Subcutaneous adipose tissue (tissue), 4 donors: ENCODE data around the gene CA9. TPM values are rescaled to one million over a fixed set of nuclear protein-coding genes. Genes with fewer than 3 reads are reported as not detected.

Experiments used
- CTCF ChIP-seq: fragments of 450-650 bp; IDR thresholded peaks from one replicate; pipeline ENCODE4 v1.5.1; 2016; ENCODE audit warnings: low read depth, mild to moderate bottlenecking, control low read depth, antibody characterized with exemption, moderate library complexity
- small RNA-seq: library from RNA; depleted of rRNA; stranded (forward); fragments of <200 nt; gene quantifications from one replicate; pipeline ENCODE3, GENCODE V24; 2016
- total RNA-seq, 4 donors: library from RNA; depleted of rRNA; stranded (reverse); fragments of >200 nt; gene quantifications; one replicate each; pipeline ENCODE4 v1.1.0, GENCODE V29; 2016

Gene CA9
- total RNA-seq, 4 donors from 2014 or later = not detected

- TF ChIP-seq CTCF = no peak
These were observed 56.2 kb downstream of the CA9 start for GRCh38 chr9:35729700-35730485.

GRCh38 chr9:35730486-35730854 is 56.7 kb downstream of the CA9 start:
- TF ChIP-seq CTCF = no peak

Small RNAs within 50 kb of the gene (small RNA-seq; reads per million reads assigned to genes)
- gene RMRP (not detected), gene RN7SL22P (not detected)

Other genes with a start within 250 kb of the CA9 start
- 10 to 100 TPM; 11.6 to 24.7 (median 13.3) TPM for gene RUSC2, start 183.8 kb upstream of the CA9 start, total RNA-seq
- gene TESK1, start 68.7 kb upstream of the CA9 start, total RNA-seq = 100 to 1,000 TPM in 1 of 4 donors, 10 to 100 TPM in 3; 32.3 to 132 (median 41.0) TPM
- 10 to 100 TPM in 1 of 4 donors, 1 to 10 TPM in 3; 1.1 to 37.6 (median 3.9) TPM for gene CD72, start 55.5 kb upstream of the CA9 start, total RNA-seq
- gene SIT1, start 23.0 kb upstream of the CA9 start, total RNA-seq = 1 to 10 TPM in 3 of 4 donors, under 1 TPM in 1; 0.82 to 6.6 (median 4.2) TPM
- gene RMRP, start 15.9 kb upstream of the CA9 start, total RNA-seq = over 10,000 TPM in 2 of 4 donors, 1,000 to 10,000 TPM in 2; 5,303 to 20,573 (median 11,936) TPM
- gene CCDC107, start 15.6 kb upstream of the CA9 start, total RNA-seq = 100 to 1,000 TPM in 2 of 4 donors, 10 to 100 TPM in 2; 60.7 to 119 (median 97.2) TPM
- gene ARHGEF39, start 8.7 kb upstream of the CA9 start, total RNA-seq = 1 to 10 TPM in 1 of 4 donors, under 1 TPM in 1, not detected in 2; 0.88 to 2.2 TPM
- gene TPM2, start 16.0 kb downstream of the CA9 start, total RNA-seq = 100 to 1,000 TPM in 2 of 4 donors, 10 to 100 TPM in 2; 86.2 to 269 (median 115) TPM
- gene TLN1, start 58.3 kb downstream of the CA9 start, total RNA-seq = 100 to 1,000 TPM; 247 to 590 (median 461) TPM
- gene CREB3, start 58.7 kb downstream of the CA9 start, total RNA-seq = 10 to 100 TPM; 33.6 to 45.4 (median 38.6) TPM
- 100 to 1,000 TPM in 1 of 4 donors, 10 to 100 TPM in 3; 33.7 to 107 (median 41.6) TPM for gene GBA2, start 75.3 kb downstream of the CA9 start, total RNA-seq
- gene RGP1, start 75.4 kb downstream of the CA9 start, total RNA-seq = 10 to 100 TPM; 11.6 to 21.7 (median 13.8) TPM
- not detected for gene MSMP, start 80.3 kb downstream of the CA9 start, total RNA-seq
- 10 to 100 TPM; 15.8 to 36.1 (median 24.3) TPM for gene NPR2, start 117.7 kb downstream of the CA9 start, total RNA-seq
- gene SPAG8, start 138.3 kb downstream of the CA9 start, total RNA-seq = 1 to 10 TPM in 2 of 4 donors, under 1 TPM in 2; 0.33 to 1.8 (median 1.0) TPM
- gene HINT2, start 141.1 kb downstream of the CA9 start, total RNA-seq = 10 to 100 TPM; 27.7 to 98.1 (median 40.4) TPM
- not detected for gene FAM221B, start 154.8 kb downstream of the CA9 start, total RNA-seq
- gene TMEM8B, start 155.3 kb downstream of the CA9 start, total RNA-seq = 10 to 100 TPM in 1 of 4 donors, 1 to 10 TPM in 3; 4.1 to 10.4 (median 5.4) TPM
- gene OR13J1, start 196.5 kb downstream of the CA9 start, total RNA-seq = not detected
- gene HRCT1, start 232.3 kb downstream of the CA9 start, total RNA-seq = 10 to 100 TPM in 3 of 4 donors, 1 to 10 TPM in 1; 9.5 to 24.4 (median 16.6) TPM
- gene SPAAR, start 235.6 kb downstream of the CA9 start, total RNA-seq = 10 to 100 TPM in 2 of 4 donors, 1 to 10 TPM in 2; 7.8 to 42.4 (median 12.8) TPM